ENCODE measurements around the gene SFRP4.

The SFRP4 gene

GRCh38 chr7:37921876-37922275 is 5.3 kb upstream of the SFRP4 start:
- Histone ChIP-seq H3K9me3 (replicated peaks; ENCODE audit: insufficient read depth, low read length) (no peaks in the 10 kb centered on the region), H3K4me3 (ENCODE audit: low read length) (peak overlapping the region; percentile 73), H2AFZ (ENCODE audit: low read length) (no peak overlapping the region), H4K20me1 (ENCODE audit: insufficient read depth, low read length) (no peaks in the 10 kb centered on the region), H3K27me3 (replicated peaks; ENCODE audit: insufficient read depth, low read length) (no peaks in the 10 kb centered on the region), H3K9ac (ENCODE audit: low read length) (peak overlapping the region; percentile 80; the same call in 1 of the 2 replicates), H3F3A (ENCODE audit: insufficient read depth, low read length) (peaks cover 15% of the 10 kb centered on the region; the same call in 1 of the 2 replicates), H3K27ac (ENCODE audit: low read length) (no peak overlapping the region), H3K9me2 (replicated peaks; ENCODE audit: insufficient read depth, low read length) (no peaks in the 10 kb centered on the region), H3K4me2 (ENCODE audit: low read depth, low read length) (peak overlapping the region; percentile 84), H3K36me3 (replicated peaks; ENCODE audit: insufficient read depth, low read length) (0 out of 2 replicates have a peak, but pooled peaks cover 5% of the 10 kb centered on the region), H3K4me1 (ENCODE audit: low read length) (peaks cover 10% of the 10 kb centered on the region), H3K79me2 (ENCODE audit: low read length) (peaks cover 53% of the 10 kb centered on the region)
- no peak for TF ChIP-seq CTCF (IDR thresholded peaks at IDR 0.05; ENCODE audit: low read length)
- no peak for TF ChIP-seq EZH2 (optimal IDR thresholded peaks at IDR 0.05; ENCODE audit: low read depth, low read length)
- no peak for TF ChIP-seq EZH2phosphoT487 (IDR thresholded peaks at IDR 0.05; ENCODE audit: low read length)
- DNase-seq = no peak

- Histone ChIP-seq H3K27ac (ENCODE audit: low read length) (peak overlapping the region; percentile 61), H4K20me1 (ENCODE audit: insufficient read depth, low read length) (no peaks in the 10 kb centered on the region), H3K9me3 (replicated peaks; ENCODE audit: insufficient read depth, low read length) (no peaks in the 10 kb centered on the region), H3K4me2 (ENCODE audit: low read depth, low read length) (peak overlapping the region; percentile 84), H3K27me3 (replicated peaks; ENCODE audit: insufficient read depth, low read length) (no peaks in the 10 kb centered on the region), H3K9ac (ENCODE audit: low read length) (peak overlapping the region; percentile 80), H2AFZ (ENCODE audit: low read length) (peak overlapping the region; percentile 92), H3K79me2 (ENCODE audit: low read length) (peaks cover 46% of the 10 kb centered on the region), H3K4me3 (ENCODE audit: low read length) (peak overlapping the region; percentile 73), H3K4me1 (ENCODE audit: low read length) (peaks cover 10% of the 10 kb centered on the region), H3F3A (ENCODE audit: insufficient read depth, low read length) (peaks cover 15% of the 10 kb centered on the region; the same call in 1 of the 2 replicates), H3K36me3 (replicated peaks; ENCODE audit: insufficient read depth, low read length) (0 out of 2 replicates have a peak, but pooled peaks cover 5% of the 10 kb centered on the region), H3K9me2 (replicated peaks; ENCODE audit: insufficient read depth, low read length) (no peaks in the 10 kb centered on the region)
- TF ChIP-seq CTCF (IDR thresholded peaks at IDR 0.05; ENCODE audit: low read length) (peak; percentile 30), EZH2 (optimal IDR thresholded peaks at IDR 0.05; ENCODE audit: low read depth, low read length) (no peak)
- peak; percentile 72 for DNase-seq
Measured at GRCh38 chr7:37920849-37921805, 4.5 kb upstream of the SFRP4 start.

GRCh38 chr7:37920305-37920848 is 3.8 kb upstream of the SFRP4 start, which contains the start of gene EPDR1:
EPDR1 (plus strand) TSS chr7:37920640; CDS start chr7:37920940, 300 bp downstream.
- TF ChIP-seq CTCF (IDR thresholded peaks at IDR 0.05; ENCODE audit: low read length) = peak; percentile 47
- no peak for TF ChIP-seq EZH2 (optimal IDR thresholded peaks at IDR 0.05; ENCODE audit: low read depth, low read length)
- peak within 1 kb of the TSS; percentile 61 for H3K27ac ChIP-seq (ENCODE audit: low read length)
- H3K79me2 ChIP-seq (ENCODE audit: low read length) = peaks cover 38% of the 10 kb centered on the region
- H4K20me1 ChIP-seq (ENCODE audit: insufficient read depth, low read length) = no peaks in the 10 kb centered on the region
- H3F3A ChIP-seq (ENCODE audit: insufficient read depth, low read length) = peaks cover 15% of the 10 kb centered on the region; the same call in 1 of the 2 replicates
- peak within 1 kb of the TSS; percentile 84 for H3K4me2 ChIP-seq (ENCODE audit: low read depth, low read length)
- H3K9me3 ChIP-seq (replicated peaks; ENCODE audit: insufficient read depth, low read length) = no peaks in the 10 kb centered on the region
- DNase-seq = peak; percentile 83
- peaks cover 10% of the 10 kb centered on the region for H3K4me1 ChIP-seq (ENCODE audit: low read length)
- peak within 1 kb of the TSS; percentile 92 for H2AFZ ChIP-seq (ENCODE audit: low read length)
- H3K9me2 ChIP-seq (replicated peaks; ENCODE audit: insufficient read depth, low read length) = no peaks in the 10 kb centered on the region
- no peaks in the 10 kb centered on the region for H3K36me3 ChIP-seq (replicated peaks; ENCODE audit: insufficient read depth, low read length)
- peak within 1 kb of the TSS; percentile 73 for H3K4me3 ChIP-seq (ENCODE audit: low read length)
- no peaks in the 10 kb centered on the region for H3K27me3 ChIP-seq (replicated peaks; ENCODE audit: insufficient read depth, low read length)
- H3K9ac ChIP-seq (ENCODE audit: low read length) = peak within 1 kb of the TSS; percentile 80
